ENCODE data around the gene VPS50. TPM values are rescaled to one million over a fixed set of nuclear protein-coding genes. Genes with fewer than 3 reads are reported as not detected.

The VPS50 gene
- total and polyA plus RNA-seq, 10 of the 15 experiments (the other 5 are each of a cell fraction or from before 2014, with no cell fraction given) = 4.0 to 22.0 (median 16.2) TPM

DNA sequence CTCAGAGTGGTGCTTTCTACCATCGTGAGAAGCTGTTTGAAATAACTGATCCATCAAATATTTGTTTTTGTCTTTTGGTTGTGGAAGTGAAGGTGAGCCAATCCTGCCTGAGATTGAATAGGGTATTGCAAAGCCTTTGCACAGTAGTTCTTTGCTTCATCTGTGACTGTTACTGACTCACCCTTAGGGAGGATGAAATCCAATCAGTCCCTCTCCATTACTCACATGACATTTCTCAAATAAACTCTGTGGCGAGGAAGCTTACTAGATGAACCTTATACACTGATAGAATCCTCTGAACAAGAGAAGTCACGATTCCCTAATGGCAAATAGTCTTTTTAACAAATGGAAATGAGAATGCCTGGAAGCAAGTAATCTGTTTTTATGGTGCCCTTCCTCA is 37.8 kb upstream of the VPS50 start:
- ATAC-seq (no peak), DNase-seq (ENCODE audit: low read depth, low spot score) (no peak), FAIRE-seq (no peak)
- 32% methylated on average over 3 of the region's 3 CpGs for WGBS (ENCODE audit: insufficient coverage, insufficient replicate concordance, low lambda C conversion rate, missing lambda C conversion rate)
- RAD21 ChIA-PET (ENCODE audit: unreplicated experiment) = no interaction called here
- Histone ChIP-seq H3K9ac (ENCODE audit: control insufficient read depth, insufficient read depth, low read length) (no peak overlapping the region), H3K27me3 (replicated peaks in 1 of 2; ENCODE audit: control insufficient read depth in 2 of 2, insufficient read depth in 2 of 2, low read length in 1 of 2) (0 out of 4 replicates have a peak, but pooled peaks cover 0 to 3% of the 10 kb centered on the region in 2 experiments), H3K4me1 (ENCODE audit: control insufficient read depth, insufficient read depth, low read length) (no peaks in the 10 kb centered on the region), H3K4me2 (ENCODE audit: control insufficient read depth, insufficient read depth) (no peak overlapping the region), H3K27ac (ENCODE audit: control insufficient read depth, insufficient read depth) (no peak overlapping the region), H3K79me2 (ENCODE audit: control insufficient read depth, insufficient read depth, low read length) (no peaks in the 10 kb centered on the region), H4K20me1 (ENCODE audit: control insufficient read depth, insufficient read depth) (no peaks in the 10 kb centered on the region), H3K36me3 (ENCODE audit: control insufficient read depth in 2 of 2, insufficient read depth in 2 of 2, low read length in 1 of 2) (no peaks in the 10 kb centered on the region), H3K9me3 (replicated peaks; ENCODE audit: control insufficient read depth, insufficient read depth, low read length) (no peaks in the 10 kb centered on the region), H2AFZ (ENCODE audit: control insufficient read depth, low read depth, low read length) (no peak overlapping the region), H3K4me3 (no peak overlapping the region)
- no TSS peak for BruUV-seq (replicated peaks)
- SMC1A ChIA-PET (ENCODE audit: uncharacterized antibody, unreplicated experiment) = no interaction called here
- CTCF ChIA-PET = no interaction called here
- in situ Hi-C loops (cut with MboI) (no loop called here), intact Hi-C loops (cut with micrococcal nuclease; ENCODE audit: unreplicated experiment) (no loop called here)
- POLR2A ChIA-PET = no interaction called here
- TF ChIP-seq, protein P1, sequence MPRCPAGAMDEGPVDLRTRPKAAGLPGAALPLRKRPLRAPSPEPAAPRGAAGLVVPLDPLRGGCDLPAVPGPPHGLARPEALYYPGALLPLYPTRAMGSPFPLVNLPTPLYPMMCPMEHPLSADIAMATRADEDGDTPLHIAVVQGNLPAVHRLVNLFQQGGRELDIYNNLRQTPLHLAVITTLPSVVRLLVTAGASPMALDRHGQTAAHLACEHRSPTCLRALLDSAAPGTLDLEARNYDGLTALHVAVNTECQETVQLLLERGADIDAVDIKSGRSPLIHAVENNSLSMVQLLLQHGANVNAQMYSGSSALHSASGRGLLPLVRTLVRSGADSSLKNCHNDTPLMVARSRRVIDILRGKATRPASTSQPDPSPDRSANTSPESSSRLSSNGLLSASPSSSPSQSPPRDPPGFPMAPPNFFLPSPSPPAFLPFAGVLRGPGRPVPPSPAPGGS (IDR thresholded peaks at IDR 0.05; ENCODE audit: borderline replicate concordance, insufficient read depth, low read depth, low read length, poor library complexity, severe bottlenecking) = peak; percentile 47
- TF ChIP-seq CBFB (IDR thresholded peaks at IDR 0.05; ENCODE audit: low read depth) = no peak
- no peak for TF ChIP-seq ZNF687 (IDR thresholded peaks at IDR 0.05)
- no peak for TF ChIP-seq ZBTB40 (IDR thresholded peaks at IDR 0.05; ENCODE audit: borderline replicate concordance)
